Neural cell (in vitro differentiated cells): ENCODE data around the gene STAT2.

Source experiments
- CTCF ChIP-seq: fragments of 450-650 bp; IDR thresholded peaks from 2 replicates; pipeline ENCODE4 v1.5.1; 2014; ENCODE audit warnings: antibody characterized with exemption, mild to moderate bottlenecking, moderate library complexity; ENCODE audit not compliant: poor library complexity, severe bottlenecking
- EP300 ChIP-seq: fragments of 450-650 bp; conservative IDR thresholded peaks from 2 replicates; pipeline ENCODE4 v1.6.1; 2014; ENCODE audit warnings: antibody characterized with exemption, mild to moderate bottlenecking, moderate library complexity; ENCODE audit not compliant: poor library complexity, severe bottlenecking
- EZH2 ChIP-seq: fragments of 200-600, 300-800 bp; shearing (Covaris generic), sonication (generic); IDR thresholded peaks from 2 replicates; pipeline ENCODE4 v1.6.1; 2014; ENCODE audit warnings: antibody characterized with exemption, low read length, borderline replicate concordance, mild to moderate bottlenecking; ENCODE audit not compliant: insufficient read depth, poor library complexity, severe bottlenecking
- MXI1 ChIP-seq: fragments of 450-650 bp; conservative IDR thresholded peaks from 2 replicates; pipeline ENCODE4 v1.6.1; 2014; ENCODE audit warnings: antibody characterized with exemption, mild to moderate bottlenecking; ENCODE audit not compliant: poor library complexity, severe bottlenecking
- POLR2AphosphoS5 ChIP-seq: IDR thresholded peaks from 2 replicates; pipeline ENCODE4 v1.6.1; 2012
- RAD21 ChIP-seq: fragments of 450-650 bp; conservative IDR thresholded peaks from 2 replicates; pipeline ENCODE4 v1.6.1; 2014; ENCODE audit warnings: antibody characterized with exemption, mild to moderate bottlenecking, moderate library complexity
- SMC3 ChIP-seq: fragments of 450-650 bp; conservative IDR thresholded peaks from 2 replicates; pipeline ENCODE4 v1.6.1; 2014; ENCODE audit warnings: antibody characterized with exemption, mild to moderate bottlenecking, moderate library complexity; ENCODE audit not compliant: poor library complexity
- TF ChIP-seq, protein P1 (sequence below): IDR thresholded peaks from 2 replicates; pipeline ENCODE4 v1.6.1; 2012; ENCODE audit warnings: borderline replicate concordance

- TF ChIP-seq, protein P1, sequence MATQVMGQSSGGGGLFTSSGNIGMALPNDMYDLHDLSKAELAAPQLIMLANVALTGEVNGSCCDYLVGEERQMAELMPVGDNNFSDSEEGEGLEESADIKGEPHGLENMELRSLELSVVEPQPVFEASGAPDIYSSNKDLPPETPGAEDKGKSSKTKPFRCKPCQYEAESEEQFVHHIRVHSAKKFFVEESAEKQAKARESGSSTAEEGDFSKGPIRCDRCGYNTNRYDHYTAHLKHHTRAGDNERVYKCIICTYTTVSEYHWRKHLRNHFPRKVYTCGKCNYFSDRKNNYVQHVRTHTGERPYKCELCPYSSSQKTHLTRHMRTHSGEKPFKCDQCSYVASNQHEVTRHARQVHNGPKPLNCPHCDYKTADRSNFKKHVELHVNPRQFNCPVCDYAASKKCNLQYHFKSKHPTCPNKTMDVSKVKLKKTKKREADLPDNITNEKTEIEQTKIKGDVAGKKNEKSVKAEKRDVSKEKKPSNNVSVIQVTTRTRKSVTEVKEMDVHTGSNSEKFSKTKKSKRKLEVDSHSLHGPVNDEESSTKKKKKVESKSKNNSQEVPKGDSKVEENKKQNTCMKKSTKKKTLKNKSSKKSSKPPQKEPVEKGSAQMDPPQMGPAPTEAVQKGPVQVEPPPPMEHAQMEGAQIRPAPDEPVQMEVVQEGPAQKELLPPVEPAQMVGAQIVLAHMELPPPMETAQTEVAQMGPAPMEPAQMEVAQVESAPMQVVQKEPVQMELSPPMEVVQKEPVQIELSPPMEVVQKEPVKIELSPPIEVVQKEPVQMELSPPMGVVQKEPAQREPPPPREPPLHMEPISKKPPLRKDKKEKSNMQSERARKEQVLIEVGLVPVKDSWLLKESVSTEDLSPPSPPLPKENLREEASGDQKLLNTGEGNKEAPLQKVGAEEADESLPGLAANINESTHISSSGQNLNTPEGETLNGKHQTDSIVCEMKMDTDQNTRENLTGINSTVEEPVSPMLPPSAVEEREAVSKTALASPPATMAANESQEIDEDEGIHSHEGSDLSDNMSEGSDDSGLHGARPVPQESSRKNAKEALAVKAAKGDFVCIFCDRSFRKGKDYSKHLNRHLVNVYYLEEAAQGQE, result no peak
- TF ChIP-seq SMC3 (no peak), CTCF (no peak), EZH2 (no peak), POLR2AphosphoS5 (no peak), RAD21 (no peak), EP300 (no peak), MXI1 (no peak)
Measured at GRCh38 chr12:56358836-56359532, 923 bp downstream of the STAT2 start.
